Psoas muscle (tissue), 8 donors: ENCODE measurements around the gene PDE4D. TPM values are rescaled to one million over a fixed set of nuclear protein-coding genes. Genes with fewer than 3 reads are reported as not detected.

Experiments
- ATAC-seq, 4 donors: fragments of 200-7000 bp; cut with Tn5 transposase; one replicate each; pipeline ENCODE4 v1.9.1; 2020; ENCODE audit warnings: moderate library complexity in 3 of 4, mild to moderate bottlenecking in 2 of 4
- DNase-seq, 2 donors: peaks; one replicate each; pipeline ENCODE4 v3.0.0-alpha.2; 2020
- H3K27ac ChIP-seq: fragments of 200-600 bp; one replicate; pipeline ENCODE4 v1.8.0; 2022
- H3K27me3 ChIP-seq, 3 donors: fragments of 200-600 bp in 1 of 3; one replicate each; pipeline versions ENCODE4 v1.6.1 to v1.8.0; 2013 to 2022; ENCODE audit warnings: low read length in 2 of 3, mild to moderate bottlenecking in 2 of 3, moderate library complexity in 1 of 3; ENCODE audit not compliant: insufficient read depth in 3 of 3
- H3K36me3 ChIP-seq, 2 donors: fragments of 200-600 bp in 1 of 2; one replicate each; pipeline versions ENCODE4 v1.6.1 to v1.8.0; 2013 to 2022; ENCODE audit warnings: low read depth in 1 of 2, mild to moderate bottlenecking in 1 of 2, moderate library complexity in 1 of 2; ENCODE audit not compliant: insufficient read depth in 1 of 2
- H3K4me1 ChIP-seq: fragments of 200-600 bp; one replicate; pipeline ENCODE4 v1.8.0; 2022
- H3K4me3 ChIP-seq: fragments of 200-600 bp; one replicate; pipeline ENCODE4 v1.8.0; 2022; ENCODE audit warnings: mild to moderate bottlenecking
- H3K9me3 ChIP-seq: fragments of 200-600 bp; one replicate; pipeline ENCODE4 v1.8.0; 2022
- CTCF ChIP-seq: fragments of 200-600 bp; IDR thresholded peaks from one replicate; pipeline ENCODE4 v1.8.0; 2022; ENCODE audit warnings: antibody characterized with exemption
- WGBS, 3 donors: extraction: QIAGEN DNeasy Blood & Tissue Kit; methylation state at CpG; one replicate each; pipeline versions ENCODE4 v1.1.6 to v1.1.7; 2013; 5-methylcytosine and 5-hydroxymethylcytosine counted together
- intact Hi-C, 2 donors: fragments of 100-400 bp; cut with DNase I; formaldehyde crosslinking; loops; one replicate each; pipeline versions ENCODE4 v1.11.0 to v1.14.2; 2022
- polyA plus RNA-seq, 3 donors: library from polyadenylated mRNA; stranded (reverse); fragments of 200-250 nt; gene quantifications; one replicate each; pipeline ENCODE4 v1.2.3, GENCODE V29; 2013
- total RNA-seq, 4 donors: library from RNA; stranded (reverse); fragmentation: NEBNext Ultra II Directional in 2 of 4; extraction: Animal tissue kit (Norgen Biotek cat#: 25700) in 2 of 4; gene quantifications; one replicate each; pipeline versions ENCODE4 v1.2.1 to v1.2.4, GENCODE V29; 2021 to 2023
- donor health status: healthy with polysubstance abuse.
- donor health status: DM: no; HTN: no; CAD: no; lungs with moderate emphysema.
- donor health status: Bipolar disorder and iron deficiency.
- donor health status: healthy.
- donor health status: DM: yes; HTN: yes; CAD: no.
- donor health status: DM: no; HTN: no; CAD: no.
- donor health status: DM: no; HTN: no; CAD: no.
- donor health status: DM: yes; HTN: yes; CAD: no.

The PDE4D gene
- total and polyA plus RNA-seq, 7 donors: 42.6 to 283 (median 88.7) TPM

- H3K4me1 ChIP-seq: peaks cover 18% of the 10 kb centered on the region
- intact Hi-C loops: no loop called here
- no peaks in the 10 kb centered on the region for H3K27me3 ChIP-seq
- 38 to 61% (median 43%) methylated on average over 7 of the region's 7 CpGs for WGBS, 3 donors
- no peak for DNase-seq
- no peaks in the 10 kb centered on the region for H3K36me3 ChIP-seq
- no peaks in the 10 kb centered on the region for H3K9me3 ChIP-seq
- H3K4me3 ChIP-seq: no peak overlapping the region
- H3K27ac ChIP-seq: peak overlapping the region; percentile 73
- ATAC-seq: peak; percentile 67 to 78 (median 70)
- no peak for TF ChIP-seq CTCF
These were observed 724.3 kb downstream of the PDE4D start for GRCh38 chr5:59169081-59169767.

DNA sequence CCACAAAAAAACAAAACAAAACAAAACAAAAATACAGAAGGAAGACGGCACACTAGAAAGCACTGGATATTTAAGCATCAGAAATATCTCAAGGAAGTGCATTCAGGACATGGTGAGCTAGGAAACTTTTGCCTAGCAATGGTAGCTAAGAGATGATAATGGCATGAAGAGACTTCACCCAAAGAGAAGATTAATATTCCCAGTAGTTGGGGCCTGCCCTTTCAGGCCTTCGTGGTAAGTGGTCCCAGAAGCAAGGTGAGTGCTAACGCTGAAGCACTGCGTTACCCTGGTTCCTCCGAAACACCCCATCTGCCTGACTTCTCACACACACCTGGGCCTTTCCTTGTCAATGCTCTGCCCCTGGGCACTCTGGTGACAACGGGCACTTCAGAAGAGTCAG lies 725.5 kb downstream of the PDE4D start:
- 84 to 89% (median 87%) methylated on average over 6 of the region's 6 CpGs for WGBS, 3 donors
- no peak for TF ChIP-seq CTCF
- H3K27ac ChIP-seq: peak overlapping the region; percentile 73
- H3K36me3 ChIP-seq: no peaks in the 10 kb centered on the region
- no peaks in the 10 kb centered on the region for H3K27me3 ChIP-seq
- DNase-seq: no peak
- no peak overlapping the region for H3K4me3 ChIP-seq
- ATAC-seq: peak in 1 of 4 donors; percentile 11
- H3K9me3 ChIP-seq: no peaks in the 10 kb centered on the region
- intact Hi-C loops: no loop called here
- H3K4me1 ChIP-seq: peaks cover 11% of the 10 kb centered on the region

DNA sequence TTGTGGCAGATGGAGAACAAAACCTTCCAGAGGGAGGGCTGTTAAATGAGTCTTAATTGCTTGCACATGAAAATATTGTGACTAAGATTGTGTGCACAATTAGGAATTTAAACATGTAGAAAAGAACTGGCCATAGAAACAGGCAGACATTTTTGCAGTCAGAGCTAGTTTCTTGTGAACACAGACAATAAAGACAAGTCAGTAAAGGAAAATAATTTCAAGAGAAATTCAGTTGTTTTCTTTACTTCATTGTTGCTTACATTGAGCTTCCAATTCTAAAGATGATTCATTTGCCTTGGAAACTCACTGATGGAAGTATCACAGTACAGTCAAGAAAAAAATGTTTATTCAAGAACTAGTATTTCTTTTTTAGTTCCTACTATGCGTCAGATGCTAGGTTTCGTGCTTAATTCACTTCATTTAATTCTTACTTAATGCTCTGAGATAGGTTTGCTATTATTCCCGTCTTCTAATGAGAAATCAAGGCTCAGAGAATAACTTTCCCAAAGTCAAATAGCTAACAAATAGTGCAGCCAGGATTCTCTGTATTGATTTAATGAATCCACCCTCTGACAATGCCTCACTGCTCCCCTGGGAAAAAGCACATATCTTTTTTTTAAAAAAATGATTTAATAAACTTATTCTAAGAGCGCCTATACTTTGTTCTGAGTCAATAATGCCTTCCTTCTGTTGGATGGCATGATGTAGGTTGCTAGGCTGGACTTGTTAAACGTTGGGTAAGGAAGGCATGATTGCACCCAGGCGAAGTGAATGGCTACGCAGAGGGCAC lies 729.3 kb downstream of the PDE4D start:
- ATAC-seq: no peak
- no peak for TF ChIP-seq CTCF
- no peak for DNase-seq
- intact Hi-C loops: no loop called here
- Histone ChIP-seq H3K27ac (peak overlapping the region; percentile 6), H3K36me3 (no peaks in the 10 kb centered on the region), H3K4me1 (peaks cover 3% of the 10 kb centered on the region), H3K27me3 (no peaks in the 10 kb centered on the region), H3K4me3 (no peak overlapping the region), H3K9me3 (no peaks in the 10 kb centered on the region)
- WGBS, 3 donors: 81 to 91% (median 81%) methylated on average over 7 of the region's 7 CpGs

- no peaks in the 10 kb centered on the region for H3K36me3 ChIP-seq
- no peak for ATAC-seq
- no peak overlapping the region for H3K27ac ChIP-seq
- intact Hi-C loops: no loop called here
- 94 to 96% (median 96%) methylated on average over 9 of the region's 9 CpGs for WGBS, 3 donors
- no peaks in the 10 kb centered on the region for H3K27me3 ChIP-seq
- no peak overlapping the region for H3K4me3 ChIP-seq
- H3K9me3 ChIP-seq: no peaks in the 10 kb centered on the region
- peaks cover 18% of the 10 kb centered on the region for H3K4me1 ChIP-seq
- no peak for TF ChIP-seq CTCF
- no peak for DNase-seq
These were observed 732.1 kb downstream of the PDE4D start for GRCh38 chr5:59161221-59162105.
